T-helper 1 cell (primary cell): ENCODE data around the gene GHRHR.

Source experiments
- DNase-seq, 5 donors: peaks; one replicate each; pipeline ENCODE4 v3.0.0-alpha.2; 2012 to 2020

The GHRHR gene

DNA sequence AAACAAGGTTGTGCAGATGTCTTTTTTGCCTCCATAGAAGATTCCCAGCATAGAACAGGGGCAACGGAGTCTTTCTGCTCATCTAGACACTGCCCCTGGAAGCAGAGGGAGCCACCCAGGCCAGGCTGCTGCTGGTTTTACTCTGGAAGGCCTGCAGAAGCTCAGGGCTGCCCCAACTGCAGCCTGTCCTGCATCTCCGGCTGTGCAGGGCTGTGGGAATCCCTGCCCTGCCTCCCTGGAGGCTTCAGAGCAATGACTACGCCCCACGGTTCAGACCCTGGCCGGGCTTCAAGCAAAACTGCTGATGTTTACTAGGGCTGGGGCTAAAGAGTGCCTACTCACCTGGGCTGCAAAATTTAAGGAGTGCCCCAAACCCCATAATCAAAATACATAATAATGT lies 43.9 kb downstream of the GHRHR start:
- no peak for DNase-seq

DNA sequence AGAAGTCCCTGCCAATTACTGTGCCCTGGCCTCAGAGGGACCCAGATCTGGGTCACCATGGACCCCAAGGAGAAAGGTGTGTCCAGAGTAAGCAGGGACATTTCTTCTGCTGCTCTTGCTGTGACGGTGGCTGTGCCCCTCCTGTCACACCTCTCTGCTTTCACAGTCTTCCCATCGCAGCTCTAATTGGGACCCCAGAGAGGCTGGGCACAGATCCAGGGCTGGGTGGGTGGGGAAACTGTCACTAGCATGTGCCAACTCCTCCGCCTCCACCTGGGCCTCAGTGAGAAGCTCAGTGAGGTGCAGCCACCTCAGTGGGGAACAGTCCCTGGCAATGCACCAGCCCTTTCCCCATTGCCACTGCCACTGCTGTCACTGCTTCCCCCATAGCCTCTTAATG lies 51.1 kb downstream of the GHRHR start:
- DNase-seq = no peak

DNA sequence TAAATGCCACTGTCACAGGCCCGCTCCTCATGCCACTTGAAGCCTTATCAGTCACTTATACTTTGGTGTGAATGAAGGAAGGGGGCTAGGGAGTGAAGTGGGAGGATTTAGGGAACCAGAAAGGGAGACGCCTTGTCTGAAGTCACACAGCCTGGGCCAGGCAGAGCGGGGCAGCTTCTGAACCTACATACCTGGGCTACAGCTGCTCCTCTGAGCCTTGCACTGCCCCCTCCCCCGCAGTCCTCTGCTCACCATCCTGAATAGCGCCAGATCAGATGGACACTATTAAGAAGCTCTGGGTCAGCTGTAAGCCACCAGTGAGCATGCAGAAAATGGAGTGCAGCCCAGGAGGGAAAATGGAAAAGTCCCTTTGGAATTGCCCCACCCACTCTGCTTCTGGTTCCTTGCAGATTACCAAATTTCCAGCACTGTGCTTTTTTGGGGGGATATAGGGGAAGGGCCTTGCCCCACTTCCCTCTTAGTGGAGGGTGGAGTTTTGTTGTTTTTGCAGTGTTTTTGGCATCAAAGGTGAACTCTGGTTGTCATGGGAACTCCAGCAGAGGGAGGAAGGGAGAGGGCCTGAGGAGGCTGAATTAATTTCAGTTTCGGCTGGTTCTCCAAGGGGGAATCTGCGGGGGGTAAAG lies 53.4 kb downstream of the GHRHR start:
- DNase-seq = no peak

DNA sequence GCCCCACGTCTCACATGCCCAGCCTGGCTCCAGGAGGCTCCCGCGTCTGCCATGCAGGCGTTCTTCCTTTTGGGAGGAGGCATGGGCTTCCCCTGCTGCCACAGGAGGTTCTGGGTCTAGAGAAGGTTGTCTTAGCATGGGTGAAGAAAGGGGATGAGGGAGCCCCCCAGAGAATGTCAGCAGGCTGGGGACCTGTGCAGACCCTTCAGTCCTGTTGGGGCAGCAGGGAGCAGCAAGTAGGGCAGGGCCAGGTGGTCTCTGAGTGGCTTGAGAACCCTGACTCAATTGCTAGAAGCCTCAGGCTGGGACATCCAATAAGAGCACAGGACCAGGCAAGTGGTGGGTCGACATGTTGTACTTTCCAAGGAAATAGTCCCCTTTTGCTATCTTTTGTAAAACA lies 54.0 kb downstream of the GHRHR start:
- no peak for DNase-seq

DNA sequence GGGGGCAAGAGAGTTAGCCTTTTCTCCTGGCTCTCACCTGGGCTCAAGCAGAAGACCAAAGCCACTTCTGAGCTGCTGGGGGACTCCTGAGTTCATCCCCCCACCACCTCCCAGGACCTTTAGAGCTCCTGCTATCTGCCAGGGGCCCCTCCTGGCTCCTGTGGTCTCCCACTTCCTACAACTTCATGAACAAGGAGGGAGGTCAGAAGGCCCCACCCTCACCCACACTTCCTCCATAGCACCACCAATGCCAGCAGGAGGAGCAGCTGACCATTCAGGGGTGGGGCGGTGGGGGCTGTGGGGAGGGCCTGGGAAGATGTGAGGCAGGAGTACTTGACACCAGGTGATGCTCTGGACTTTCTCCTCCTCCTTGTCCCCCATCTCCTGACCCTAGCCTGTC lies 55.8 kb downstream of the GHRHR start:
- DNase-seq = no peak

DNA sequence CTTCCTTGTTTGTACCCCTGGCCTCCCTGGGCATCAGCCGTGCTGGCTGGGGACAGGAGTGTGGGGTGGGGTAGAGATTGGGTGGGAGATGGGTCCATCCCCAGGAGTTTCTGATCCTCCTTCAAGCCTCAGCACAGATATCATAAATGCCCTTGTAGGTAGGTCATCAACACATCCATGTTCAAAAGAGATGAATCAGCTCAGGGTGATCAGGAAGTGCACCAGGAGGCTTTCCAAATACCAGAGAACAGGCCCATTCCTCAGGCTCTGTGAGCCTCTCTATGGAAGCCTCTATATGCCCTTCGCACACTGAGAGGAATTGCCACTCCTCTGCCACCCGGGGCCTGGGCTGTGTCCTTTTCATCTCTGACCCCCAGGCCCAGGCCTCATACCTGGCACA lies 56.4 kb downstream of the GHRHR start:
- no peak for DNase-seq

DNA sequence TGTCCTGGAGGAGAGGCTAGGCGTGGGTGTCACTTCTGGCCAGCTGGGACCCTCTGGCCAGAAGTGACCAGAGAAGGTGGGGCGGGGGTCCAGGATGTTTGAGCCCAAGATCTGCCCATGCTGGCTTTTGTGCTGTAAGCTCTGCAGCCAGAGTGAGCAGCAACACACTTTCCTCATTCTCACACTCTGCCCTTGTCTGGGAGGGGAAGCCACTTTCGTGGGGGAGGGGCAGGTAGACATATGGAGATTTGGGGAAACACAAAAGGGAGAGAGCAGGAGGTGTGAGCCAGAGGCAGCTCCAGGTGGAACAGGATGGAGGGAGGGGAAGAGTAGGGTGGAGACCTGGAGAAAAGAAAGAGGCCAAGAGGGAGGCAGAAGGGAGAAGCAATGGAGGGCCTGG lies 56.9 kb downstream of the GHRHR start:
- no peak for DNase-seq

DNA sequence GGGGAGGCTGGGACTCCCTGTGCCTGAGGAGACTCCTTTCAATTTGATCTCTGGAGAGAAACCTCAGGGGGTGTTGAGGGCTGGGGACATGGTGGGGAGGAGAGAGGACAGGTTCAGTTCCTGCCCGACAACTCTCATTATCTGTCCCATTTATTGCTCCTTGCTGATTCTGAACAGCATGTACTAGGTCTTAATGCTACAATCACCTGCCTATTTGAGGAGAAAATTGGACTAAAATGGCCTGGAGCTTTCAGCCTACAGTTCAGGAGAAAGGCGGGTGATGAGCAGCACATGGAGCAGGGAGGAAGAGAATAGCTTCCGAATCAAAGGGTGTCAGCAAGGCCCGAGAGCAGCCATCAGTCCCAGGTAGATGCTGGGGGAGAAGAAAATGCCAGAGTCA lies 58.4 kb downstream of the GHRHR start:
- no peak for DNase-seq

DNA sequence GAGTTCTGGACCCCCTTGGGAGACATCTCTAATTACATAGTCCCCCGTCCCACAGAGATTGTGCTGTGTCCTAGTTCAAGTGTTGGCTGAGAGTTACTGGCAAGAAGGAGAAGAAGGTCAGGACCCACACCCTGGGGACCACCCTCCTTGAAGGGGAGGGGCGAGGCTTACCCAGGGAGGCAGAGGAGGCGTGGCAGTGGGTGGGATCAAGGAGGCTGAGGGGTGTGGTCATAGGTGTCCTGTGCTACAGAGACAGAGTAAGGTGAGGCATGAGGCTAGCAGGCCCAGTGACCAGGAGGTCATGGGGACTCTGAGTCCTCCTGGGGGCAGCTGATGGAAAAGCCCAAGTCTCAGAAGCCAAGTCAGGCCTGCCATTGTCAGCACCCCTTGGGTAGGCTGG lies 59.0 kb downstream of the GHRHR start:
- no peak for DNase-seq

DNA sequence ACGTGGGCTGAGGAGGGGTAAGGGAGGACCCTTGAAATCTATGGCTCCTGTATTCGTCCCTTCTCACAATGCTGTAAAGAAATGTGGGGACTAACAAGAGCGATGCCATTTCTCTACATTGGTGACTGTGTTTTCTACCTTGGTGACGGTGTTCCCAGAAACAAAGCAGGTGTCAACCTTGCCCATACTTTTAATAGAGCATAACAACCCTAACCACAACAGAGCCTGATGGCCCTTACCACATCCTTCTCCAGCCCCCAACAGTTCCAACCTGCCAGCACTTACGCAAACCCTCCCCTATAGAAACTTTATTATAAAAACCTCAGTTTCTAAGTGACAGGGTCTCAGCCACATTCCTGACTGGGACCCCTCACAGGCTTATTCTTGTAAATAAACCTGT lies 60.1 kb downstream of the GHRHR start:
- peak in 2 of 5 donors; percentile 6 to 16 for DNase-seq

DNA sequence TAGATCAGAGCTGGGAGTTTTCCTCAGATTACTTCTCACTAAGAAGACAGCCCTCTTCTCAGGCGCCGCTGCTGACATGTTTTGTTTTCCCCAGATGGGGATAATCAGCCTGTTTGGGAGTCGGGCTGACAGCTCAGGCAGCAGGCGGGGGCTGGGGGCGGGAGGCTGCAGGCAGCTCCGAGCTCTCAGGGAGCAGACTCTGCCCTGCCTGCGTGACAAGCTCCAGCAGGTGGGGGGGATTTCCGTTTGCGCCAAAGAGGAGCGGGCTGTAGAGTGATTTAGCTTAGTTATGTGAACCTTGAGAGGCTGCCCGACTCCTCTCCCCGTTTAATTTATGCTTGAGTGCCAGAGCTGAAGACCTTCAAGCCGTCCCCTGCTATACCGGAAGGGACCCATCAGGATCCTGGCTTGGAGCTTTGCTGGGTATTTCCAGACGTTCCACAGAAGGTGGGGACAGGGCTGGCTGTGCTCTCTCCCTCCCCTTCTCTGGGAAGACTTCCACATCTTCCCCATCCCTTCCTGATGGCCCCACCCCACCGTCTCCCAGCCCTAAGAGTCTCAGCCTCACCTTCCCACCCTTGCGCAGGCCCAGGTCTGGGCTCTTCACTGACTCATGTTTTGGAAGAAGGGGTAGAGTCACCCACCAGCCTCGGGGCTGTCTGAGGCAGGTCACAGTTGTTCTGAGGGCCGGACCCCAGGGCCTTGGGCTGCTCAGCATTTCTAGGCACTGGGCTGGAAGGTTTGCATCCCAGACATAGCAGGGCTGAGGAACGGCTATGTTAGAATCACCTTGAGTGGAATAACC lies 63.6 kb downstream of the GHRHR start:
- DNase-seq = no peak

DNA sequence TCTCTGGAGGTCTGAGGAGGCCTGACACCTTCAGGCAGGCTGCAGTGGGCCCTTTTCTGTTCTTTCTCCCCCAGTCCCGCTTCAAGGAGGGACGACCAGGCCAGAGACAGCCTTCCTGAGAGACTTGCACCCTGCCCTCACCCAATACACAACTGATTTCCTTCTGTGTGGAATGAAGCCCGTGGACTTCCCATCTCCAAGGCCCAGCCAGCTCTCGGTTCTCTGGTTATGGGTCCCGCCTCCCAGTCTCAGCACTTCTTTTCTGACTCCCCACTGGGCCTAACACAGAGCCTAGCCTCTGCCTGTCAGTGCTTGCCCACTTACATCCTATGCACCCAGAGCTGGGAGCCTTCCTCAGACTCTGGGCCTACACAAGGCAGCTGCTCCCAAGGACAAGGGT lies 64.3 kb downstream of the GHRHR start:
- DNase-seq = no peak

DNA sequence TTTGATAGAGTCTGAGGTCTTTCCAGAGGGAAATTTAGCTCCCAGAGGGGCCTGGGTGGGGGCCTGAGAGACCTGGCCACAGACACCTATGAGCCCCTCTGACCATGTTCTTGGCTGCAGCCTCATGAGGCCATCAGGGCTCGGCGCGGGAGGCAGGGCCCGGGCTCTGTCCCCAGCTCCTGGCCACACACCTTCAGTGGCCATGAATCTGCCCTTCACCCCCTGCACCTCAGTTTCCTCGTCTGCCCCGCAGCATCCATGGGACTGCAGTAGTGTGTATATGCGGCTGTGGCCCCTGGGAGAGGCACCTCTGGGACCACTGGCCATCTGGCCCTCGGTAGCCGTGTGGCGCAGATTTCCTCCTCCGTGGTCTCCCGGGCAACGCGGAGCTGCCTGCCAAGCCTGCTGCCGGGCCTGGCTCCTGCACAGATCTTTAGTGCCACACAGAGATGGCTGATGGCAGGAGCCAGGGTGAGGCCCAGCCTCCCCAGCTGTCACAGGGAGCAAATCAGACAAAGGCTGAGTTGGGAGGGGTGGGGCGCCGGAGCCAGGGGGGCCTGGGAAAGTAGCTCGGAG lies 64.8 kb downstream of the GHRHR start:
- DNase-seq = no peak
